HG02884 (cell line): Measurements from ENCODE around the gene DDHD1.
A peak's percentile ranks its signal among the peaks of the same experiment; 100 is the strongest.
"Not testable (repeated sequence)": the region's sequence is repeated elsewhere in the genome, so short reads cannot be mapped to it uniquely, and the experiment has no call there.

Experiments
- ATAC-seq: cut with Tn5 transposase; IDR thresholded peaks from one replicate; pipeline ENCODE4 v1.9.1; 2021; ENCODE audit warnings: mild to moderate bottlenecking, moderate library complexity; ENCODE audit not compliant: unreplicated experiment

Gene DDHD1

GRCh38 chr14:53152184-53152886 is 788 bp downstream of the DDHD1 start:
- peak; percentile 22 for ATAC-seq

- ATAC-seq, result no peak
These were observed 1.5 kb downstream of the DDHD1 start for GRCh38 chr14:53151523-53152183.

- no peak for ATAC-seq
These were observed 3.3 kb downstream of the DDHD1 start for GRCh38 chr14:53149668-53150316.

GRCh38 chr14:53148671-53149070 is 4.5 kb downstream of the DDHD1 start:
- ATAC-seq, result no peak

- ATAC-seq, result no peak
These were observed 5.2 kb downstream of the DDHD1 start for GRCh38 chr14:53147893-53148292.

DNA sequence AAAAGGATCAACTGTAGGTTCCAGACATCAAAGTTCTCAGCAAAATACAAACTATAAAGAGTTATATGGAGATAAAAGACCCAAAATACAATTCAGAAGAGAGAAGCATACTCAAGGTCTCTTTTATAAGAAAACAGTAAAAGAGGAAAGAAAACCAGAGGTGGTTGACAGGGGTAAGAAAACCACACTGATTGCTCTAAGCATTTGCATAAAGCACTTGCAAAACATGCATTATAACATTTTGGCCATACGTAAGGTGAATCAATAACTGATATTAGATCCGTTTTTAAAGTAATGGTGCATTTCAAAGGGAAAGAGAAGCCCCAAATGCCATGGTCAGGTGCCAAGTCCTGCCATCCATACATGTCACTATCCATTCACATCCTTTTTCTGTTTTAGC is 5.9 kb downstream of the DDHD1 start:
- no peak for ATAC-seq

- ATAC-seq, result no peak
These were observed 6.4 kb downstream of the DDHD1 start for GRCh38 chr14:53146739-53147138.

- ATAC-seq, result peak; percentile 83
These were observed 8.9 kb downstream of the DDHD1 start for GRCh38 chr14:53144244-53144643.

DNA sequence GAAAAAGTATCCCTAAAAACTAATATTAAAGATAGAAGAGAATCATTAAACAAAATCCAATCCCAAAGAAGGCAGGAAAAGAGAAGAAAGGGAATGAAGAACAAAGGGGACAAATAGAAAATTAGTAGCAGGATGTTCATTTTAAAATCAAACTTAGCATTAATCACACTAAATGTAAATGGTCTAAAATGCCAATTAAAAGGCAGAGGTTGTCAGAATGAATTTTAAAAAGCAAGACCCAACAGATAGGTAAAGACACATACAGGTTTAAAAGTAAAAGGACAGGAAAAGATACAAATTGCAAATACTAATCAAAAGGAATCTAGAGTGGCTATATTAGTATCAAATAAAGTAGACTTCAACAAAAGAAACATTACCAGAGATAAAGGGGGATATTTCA is 12.5 kb downstream of the DDHD1 start:
- no peak for ATAC-seq

DNA sequence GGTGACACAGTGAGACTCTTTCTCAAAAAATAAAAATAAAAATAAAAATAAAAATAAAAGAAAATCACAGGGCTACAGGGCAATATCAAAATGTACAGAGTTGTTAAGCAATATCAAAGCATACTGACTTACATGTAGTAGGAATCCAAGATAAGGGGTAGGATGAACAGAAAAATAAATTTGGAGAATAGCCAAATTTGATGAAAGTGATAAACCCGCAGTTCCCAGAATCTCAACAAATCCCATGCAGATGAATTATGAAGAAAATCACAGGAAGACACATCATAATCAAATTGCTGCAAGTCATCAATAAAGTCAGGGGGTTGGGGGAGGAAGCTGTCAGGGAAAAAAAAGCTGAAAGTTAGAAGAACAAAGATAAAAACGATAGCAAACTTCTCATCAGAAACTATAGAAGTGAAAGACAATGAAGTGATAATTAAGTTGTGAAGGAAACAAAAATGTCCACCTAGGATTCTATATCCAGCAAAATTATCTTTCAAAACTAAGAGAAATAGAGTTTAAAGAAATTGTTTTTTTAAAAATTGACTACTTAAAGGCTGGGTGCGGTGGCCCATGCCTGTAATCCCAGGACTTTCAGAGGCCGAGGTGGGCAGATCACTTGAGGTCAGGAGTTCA is 15.4 kb downstream of the DDHD1 start:
- no peak for ATAC-seq

- ATAC-seq, result not testable (repeated sequence)
These were observed 22.6 kb downstream of the DDHD1 start for GRCh38 chr14:53130491-53130890.

GRCh38 chr14:53128303-53129028 is 24.7 kb downstream of the DDHD1 start:
- no peak for ATAC-seq

DNA sequence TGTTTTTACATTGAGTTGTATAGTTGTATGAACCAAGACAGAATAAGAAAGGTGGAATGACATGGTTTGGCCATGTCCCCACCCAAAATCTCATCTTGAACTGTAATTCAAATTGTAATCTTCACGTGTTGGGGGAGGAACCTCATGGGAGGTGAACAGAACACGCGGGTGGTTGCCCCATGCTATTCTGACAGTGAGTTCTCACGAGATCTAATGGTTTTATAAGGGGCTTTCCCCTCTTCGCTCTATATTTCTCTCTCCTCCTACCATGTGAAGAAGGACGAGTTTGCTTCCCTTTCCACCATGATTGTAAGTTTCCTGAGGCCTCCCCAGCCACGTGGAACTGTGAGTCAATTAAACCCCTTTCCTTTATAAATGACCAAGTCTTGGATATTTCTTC is 25.3 kb downstream of the DDHD1 start:
- no peak for ATAC-seq

DNA sequence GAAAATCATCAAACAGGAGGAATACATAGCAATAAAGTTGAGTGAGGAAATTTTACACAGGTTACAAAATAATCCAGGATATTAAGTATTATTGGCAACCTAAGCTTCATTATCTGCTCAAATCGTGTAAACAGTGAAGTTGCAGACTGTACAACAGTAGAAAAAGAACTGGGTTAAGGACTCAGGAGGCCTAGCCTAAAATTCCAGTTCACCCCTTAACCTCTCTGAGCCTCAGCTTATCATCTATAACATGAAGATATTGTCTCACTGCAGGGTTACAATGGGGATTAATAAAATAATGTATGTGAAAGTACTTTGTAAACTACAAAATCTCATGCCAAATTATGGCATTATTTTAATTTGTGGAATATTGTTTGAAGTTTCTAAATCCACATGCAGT is 26.0 kb downstream of the DDHD1 start:
- no peak for ATAC-seq

DNA sequence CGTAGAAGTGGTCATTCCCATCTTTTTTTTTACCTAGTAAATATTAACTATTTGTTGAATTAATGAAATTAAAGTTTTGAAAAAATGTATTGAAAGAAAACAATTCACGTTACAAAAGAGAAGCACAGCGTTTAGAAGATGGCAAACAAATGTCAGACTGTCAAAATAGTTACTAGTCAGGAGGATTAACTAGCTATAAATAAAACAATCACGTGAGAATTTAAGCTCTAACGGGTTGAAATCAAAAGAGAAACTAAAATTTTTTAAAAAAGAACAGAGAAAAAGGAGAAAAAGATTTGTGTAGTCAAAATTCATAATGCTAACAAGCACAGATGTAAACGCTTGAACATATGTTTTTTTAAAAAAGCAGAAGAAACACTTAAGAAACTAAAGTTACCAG is 26.4 kb downstream of the DDHD1 start:
- no peak for ATAC-seq

GRCh38 chr14:53124786-53125185 is 28.3 kb downstream of the DDHD1 start:
- ATAC-seq, result no peak

DNA sequence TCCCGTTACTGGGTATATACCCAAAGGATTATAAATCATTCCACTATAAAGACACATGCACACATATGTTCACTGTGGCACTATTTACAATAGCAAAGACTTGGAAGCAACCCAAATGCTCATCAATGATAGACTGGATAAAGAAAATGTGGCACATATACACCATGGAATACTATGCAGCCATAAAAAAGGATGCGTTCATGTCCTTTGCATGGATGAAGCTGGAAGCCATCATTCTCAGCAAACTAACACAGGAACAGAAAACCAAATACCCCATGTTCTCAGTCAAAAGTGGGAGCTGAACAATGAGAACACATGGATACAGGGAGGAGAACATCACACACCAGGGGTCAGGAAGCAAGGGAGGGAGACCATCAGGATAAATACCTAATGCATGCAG is 31.7 kb downstream of the DDHD1 start:
- ATAC-seq, result not testable (repeated sequence)

DNA sequence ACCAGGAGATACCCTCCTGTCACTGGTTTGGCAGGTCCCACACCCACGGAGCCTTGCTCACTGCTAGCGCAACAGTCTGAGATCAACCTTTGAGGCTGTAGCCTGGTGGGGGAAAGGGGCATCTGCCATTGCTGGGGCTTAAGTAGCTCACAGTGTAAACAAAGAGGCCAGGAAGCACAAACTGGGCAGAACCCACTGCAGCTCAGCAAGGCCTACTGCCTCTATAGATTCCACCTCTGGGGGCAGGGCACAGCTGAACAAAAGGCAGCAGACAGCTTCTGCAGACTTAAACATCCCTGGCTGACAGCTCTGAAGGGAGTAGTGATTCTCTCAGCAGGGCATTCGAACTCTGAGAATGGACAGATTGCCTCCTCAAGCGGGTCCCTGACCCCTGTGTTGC is 35.6 kb downstream of the DDHD1 start:
- ATAC-seq, result not testable (repeated sequence)

GRCh38 chr14:53113989-53114388 is 39.1 kb downstream of the DDHD1 start:
- ATAC-seq, result no peak

GRCh38 chr14:53110096-53110495 is 43.0 kb downstream of the DDHD1 start:
- ATAC-seq, result no peak
